ENCODE results near the gene NDUFAF2. TPM values are rescaled to one million over a fixed set of nuclear protein-coding genes. Genes with fewer than 3 reads are reported as not detected.
A peak's percentile ranks its signal among the peaks of the same experiment; 100 is the strongest.

Gene NDUFAF2
- total and polyA plus RNA-seq, 10 of the 15 experiments (the other 5 are each of a cell fraction or from before 2014, with no cell fraction given), result 22.4 to 121 (median 65.3) TPM

DNA sequence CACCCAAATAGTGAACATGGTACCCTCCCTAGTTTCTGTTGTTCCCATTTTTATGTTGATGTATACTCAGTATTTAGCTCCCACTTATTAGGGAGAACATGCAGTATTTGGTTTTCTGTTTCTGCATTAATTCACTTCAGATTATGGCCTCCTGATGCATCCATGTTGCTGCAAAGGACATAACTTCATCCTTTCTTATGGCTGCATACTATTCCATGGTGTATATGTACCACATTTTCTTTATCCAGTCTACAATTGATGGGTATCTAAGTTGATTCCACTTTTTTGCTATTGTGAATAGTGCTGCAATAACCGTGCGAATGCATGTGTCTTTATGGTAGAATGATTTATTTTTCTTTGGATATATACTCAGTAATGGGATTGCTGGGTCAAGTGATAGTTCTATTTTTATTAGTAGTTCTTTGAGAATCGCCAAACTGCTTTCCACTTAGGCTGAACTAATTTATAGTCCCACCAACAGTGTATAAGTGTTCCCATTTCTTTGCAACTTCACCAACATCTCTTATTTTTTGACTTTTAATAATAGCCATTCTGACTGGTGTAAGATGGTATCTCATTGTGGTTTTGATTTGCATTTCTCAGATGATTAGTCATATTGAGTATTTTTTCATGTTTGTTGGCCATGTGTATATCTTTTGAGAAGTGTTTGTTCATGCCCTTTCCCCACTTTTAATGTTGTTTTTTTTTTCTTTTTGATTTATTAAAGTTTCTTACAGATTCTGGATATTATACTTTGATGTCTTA, 137.7 kb downstream of the NDUFAF2 start:
- in situ Hi-C loops (cut with MboI), result no loop called here
- Histone ChIP-seq H3K36me3 (ENCODE audit: control insufficient read depth in 2 of 2, insufficient read depth in 2 of 2, low read length in 1 of 2) (no peaks in the 10 kb centered on the region), H3K4me3 (no peak overlapping the region), H3K27me3 (replicated peaks in 1 of 2; ENCODE audit: control insufficient read depth in 2 of 2, insufficient read depth in 2 of 2, low read length in 1 of 2) (no peaks in the 10 kb centered on the region), H3K9ac (ENCODE audit: control insufficient read depth, insufficient read depth, low read length) (no peak overlapping the region), H3K4me1 (ENCODE audit: control insufficient read depth, insufficient read depth, low read length) (no peaks in the 10 kb centered on the region), H3K9me3 (replicated peaks; ENCODE audit: control insufficient read depth, insufficient read depth, low read length) (no peaks in the 10 kb centered on the region; the same call in 2 of the 3 replicates), H3K4me2 (ENCODE audit: control insufficient read depth, insufficient read depth) (no peak overlapping the region), H3K27ac (ENCODE audit: control insufficient read depth, insufficient read depth) (no peak overlapping the region), H2AFZ (ENCODE audit: control insufficient read depth, low read depth, low read length) (no peak overlapping the region), H4K20me1 (ENCODE audit: control insufficient read depth, insufficient read depth) (no peaks in the 10 kb centered on the region), H3K79me2 (ENCODE audit: control insufficient read depth, insufficient read depth, low read length) (no peaks in the 10 kb centered on the region)
- DNase-seq (ENCODE audit: low read depth, low spot score) (no peak), FAIRE-seq (no peak), ATAC-seq (peak; percentile 38; the same call in 1 of the 3 replicates)
- ChIA-PET RAD21 (ENCODE audit: unreplicated experiment) (no interaction called here), CTCF (no interaction called here), POLR2A (no interaction called here), SMC1A (ENCODE audit: uncharacterized antibody, unreplicated experiment) (no interaction called here)
- WGBS (ENCODE audit: insufficient coverage, insufficient replicate concordance, low lambda C conversion rate, missing lambda C conversion rate), result 85% methylated on average over 3 of the region's 3 CpGs
- TF ChIP-seq, protein P1, sequence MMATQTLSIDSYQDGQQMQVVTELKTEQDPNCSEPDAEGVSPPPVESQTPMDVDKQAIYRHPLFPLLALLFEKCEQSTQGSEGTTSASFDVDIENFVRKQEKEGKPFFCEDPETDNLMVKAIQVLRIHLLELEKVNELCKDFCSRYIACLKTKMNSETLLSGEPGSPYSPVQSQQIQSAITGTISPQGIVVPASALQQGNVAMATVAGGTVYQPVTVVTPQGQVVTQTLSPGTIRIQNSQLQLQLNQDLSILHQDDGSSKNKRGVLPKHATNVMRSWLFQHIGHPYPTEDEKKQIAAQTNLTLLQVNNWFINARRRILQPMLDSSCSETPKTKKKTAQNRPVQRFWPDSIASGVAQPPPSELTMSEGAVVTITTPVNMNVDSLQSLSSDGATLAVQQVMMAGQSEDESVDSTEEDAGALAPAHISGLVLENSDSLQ (IDR thresholded peaks at IDR 0.05), result no peak
- TF ChIP-seq, protein P2, sequence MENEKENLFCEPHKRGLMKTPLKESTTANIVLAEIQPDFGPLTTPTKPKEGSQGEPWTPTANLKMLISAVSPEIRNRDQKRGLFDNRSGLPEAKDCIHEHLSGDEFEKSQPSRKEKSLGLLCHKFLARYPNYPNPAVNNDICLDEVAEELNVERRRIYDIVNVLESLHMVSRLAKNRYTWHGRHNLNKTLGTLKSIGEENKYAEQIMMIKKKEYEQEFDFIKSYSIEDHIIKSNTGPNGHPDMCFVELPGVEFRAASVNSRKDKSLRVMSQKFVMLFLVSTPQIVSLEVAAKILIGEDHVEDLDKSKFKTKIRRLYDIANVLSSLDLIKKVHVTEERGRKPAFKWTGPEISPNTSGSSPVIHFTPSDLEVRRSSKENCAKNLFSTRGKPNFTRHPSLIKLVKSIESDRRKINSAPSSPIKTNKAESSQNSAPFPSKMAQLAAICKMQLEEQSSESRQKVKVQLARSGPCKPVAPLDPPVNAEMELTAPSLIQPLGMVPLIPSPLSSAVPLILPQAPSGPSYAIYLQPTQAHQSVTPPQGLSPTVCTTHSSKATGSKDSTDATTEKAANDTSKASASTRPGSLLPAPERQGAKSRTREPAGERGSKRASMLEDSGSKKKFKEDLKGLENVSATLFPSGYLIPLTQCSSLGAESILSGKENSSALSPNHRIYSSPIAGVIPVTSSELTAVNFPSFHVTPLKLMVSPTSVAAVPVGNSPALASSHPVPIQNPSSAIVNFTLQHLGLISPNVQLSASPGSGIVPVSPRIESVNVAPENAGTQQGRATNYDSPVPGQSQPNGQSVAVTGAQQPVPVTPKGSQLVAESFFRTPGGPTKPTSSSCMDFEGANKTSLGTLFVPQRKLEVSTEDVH (IDR thresholded peaks at IDR 0.05; ENCODE audit: low read depth, partially characterized antibody), result no peak
- no peak for TF ChIP-seq NR2F1 (conservative IDR thresholded peaks at IDR 0.05)
- TF ChIP-seq JUNB (IDR thresholded peaks at IDR 0.05), result 0 out of 2 replicates have a peak, but pooled peaks have one; percentile 10
- peak; percentile 17; the same call in 1 of the 2 replicates for TF ChIP-seq RUNX3 (IDR thresholded peaks at IDR 0.05; ENCODE audit: low read length)
- BruUV-seq (replicated peaks), result no TSS peak
- intact Hi-C loops (cut with micrococcal nuclease; ENCODE audit: unreplicated experiment), result no loop called here
